ENCODE measurements around the gene UTS2R.

Gene UTS2R

DNA sequence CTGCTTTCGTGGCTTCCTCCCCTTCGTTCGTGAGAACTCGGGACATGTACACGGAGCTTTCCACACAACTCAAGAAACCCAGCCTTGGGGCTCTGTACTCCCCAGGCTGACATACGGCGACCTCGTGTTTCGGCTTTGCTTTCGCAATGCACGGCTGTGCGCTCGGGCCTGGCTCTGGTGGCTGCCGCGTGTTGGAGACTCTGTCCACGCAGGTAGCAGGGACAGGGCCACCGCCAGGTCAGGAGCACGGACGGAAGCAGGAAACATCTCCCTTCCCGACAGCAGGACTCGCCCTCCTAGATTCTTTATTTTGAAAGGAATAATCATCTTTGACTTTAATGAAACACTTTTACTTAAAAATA, 17.3 kb downstream of the UTS2R start:
- Histone ChIP-seq H3K9ac (ENCODE audit: low read depth, low read length) (no peak overlapping the region), H3K4me1 (ENCODE audit: insufficient read depth, low read length) (no peaks in the 10 kb centered on the region), H3K27me3 (ENCODE audit: insufficient read depth, low read length, poor library complexity) (no peaks in the 10 kb centered on the region), H3K79me2 (ENCODE audit: insufficient read depth, low read length) (no peaks in the 10 kb centered on the region), H4K20me1 (ENCODE audit: insufficient read depth, low read length) (no peaks in the 10 kb centered on the region), H3K4me2 (ENCODE audit: insufficient read depth, low read length) (no peak overlapping the region), H3K36me3 (ENCODE audit: insufficient read depth, low read length) (peaks cover 22% of the 10 kb centered on the region), H3K27ac (ENCODE audit: low read length) (no peak overlapping the region), H2AFZ (ENCODE audit: low read depth, low read length) (no peak overlapping the region), H3K4me3 (ENCODE audit: low read depth in 1 of 2, low read length in 2 of 2) (no peak overlapping the region), H3K9me3 (ENCODE audit: insufficient read depth, low read length, severe bottlenecking) (no peaks in the 10 kb centered on the region)
- TF ChIP-seq, protein P1, sequence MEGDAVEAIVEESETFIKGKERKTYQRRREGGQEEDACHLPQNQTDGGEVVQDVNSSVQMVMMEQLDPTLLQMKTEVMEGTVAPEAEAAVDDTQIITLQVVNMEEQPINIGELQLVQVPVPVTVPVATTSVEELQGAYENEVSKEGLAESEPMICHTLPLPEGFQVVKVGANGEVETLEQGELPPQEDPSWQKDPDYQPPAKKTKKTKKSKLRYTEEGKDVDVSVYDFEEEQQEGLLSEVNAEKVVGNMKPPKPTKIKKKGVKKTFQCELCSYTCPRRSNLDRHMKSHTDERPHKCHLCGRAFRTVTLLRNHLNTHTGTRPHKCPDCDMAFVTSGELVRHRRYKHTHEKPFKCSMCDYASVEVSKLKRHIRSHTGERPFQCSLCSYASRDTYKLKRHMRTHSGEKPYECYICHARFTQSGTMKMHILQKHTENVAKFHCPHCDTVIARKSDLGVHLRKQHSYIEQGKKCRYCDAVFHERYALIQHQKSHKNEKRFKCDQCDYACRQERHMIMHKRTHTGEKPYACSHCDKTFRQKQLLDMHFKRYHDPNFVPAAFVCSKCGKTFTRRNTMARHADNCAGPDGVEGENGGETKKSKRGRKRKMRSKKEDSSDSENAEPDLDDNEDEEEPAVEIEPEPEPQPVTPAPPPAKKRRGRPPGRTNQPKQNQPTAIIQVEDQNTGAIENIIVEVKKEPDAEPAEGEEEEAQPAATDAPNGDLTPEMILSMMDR (IDR thresholded peaks at IDR 0.05; ENCODE audit: borderline replicate concordance, extremely low read depth, low read length, poor library complexity, severe bottlenecking): no peak
- no peak for TF ChIP-seq EZH2 (IDR thresholded peaks at IDR 0.05; ENCODE audit: borderline replicate concordance, low read depth, low read length, severe bottlenecking)
- DNase-seq (no peak), ATAC-seq (ENCODE audit: insufficient read depth, low read depth) (no peak)

DNA sequence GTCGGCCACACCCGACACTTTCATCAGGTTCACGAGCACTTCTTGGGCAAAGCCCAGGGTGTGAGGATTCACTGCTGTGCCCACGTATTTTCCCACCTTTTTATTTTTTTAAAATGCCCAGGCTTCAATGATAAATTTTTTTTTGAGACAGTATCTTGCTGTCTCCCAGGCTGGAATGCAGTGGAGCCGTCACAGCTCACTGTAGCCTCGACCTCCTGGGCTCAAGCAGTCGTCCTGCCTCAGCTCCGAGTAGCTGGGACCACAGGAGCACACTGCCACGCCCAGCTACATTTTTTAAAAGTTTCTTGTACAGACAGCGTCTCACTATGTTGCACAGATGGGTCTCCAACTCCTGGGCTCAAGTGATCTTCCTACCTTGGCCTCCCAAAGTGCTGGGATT, 17.8 kb downstream of the UTS2R start:
- Histone ChIP-seq H3K36me3 (ENCODE audit: insufficient read depth, low read length) (peaks cover 25% of the 10 kb centered on the region), H3K27ac (ENCODE audit: low read length) (no peak overlapping the region), H3K9ac (ENCODE audit: low read depth, low read length) (no peak overlapping the region), H3K4me3 (ENCODE audit: low read depth in 1 of 2, low read length in 2 of 2) (no peak overlapping the region), H3K4me2 (ENCODE audit: insufficient read depth, low read length) (no peak overlapping the region), H4K20me1 (ENCODE audit: insufficient read depth, low read length) (no peaks in the 10 kb centered on the region), H3K4me1 (ENCODE audit: insufficient read depth, low read length) (no peaks in the 10 kb centered on the region), H2AFZ (ENCODE audit: low read depth, low read length) (no peak overlapping the region), H3K9me3 (ENCODE audit: insufficient read depth, low read length, severe bottlenecking) (no peaks in the 10 kb centered on the region), H3K79me2 (ENCODE audit: insufficient read depth, low read length) (no peaks in the 10 kb centered on the region), H3K27me3 (ENCODE audit: insufficient read depth, low read length, poor library complexity) (no peaks in the 10 kb centered on the region)
- TF ChIP-seq, protein P1 (IDR thresholded peaks at IDR 0.05; ENCODE audit: borderline replicate concordance, extremely low read depth, low read length, poor library complexity, severe bottlenecking): no peak
- no peak for TF ChIP-seq EZH2 (IDR thresholded peaks at IDR 0.05; ENCODE audit: borderline replicate concordance, low read depth, low read length, severe bottlenecking)
- ATAC-seq (ENCODE audit: insufficient read depth, low read depth): no peak
- DNase-seq: no peak

DNA sequence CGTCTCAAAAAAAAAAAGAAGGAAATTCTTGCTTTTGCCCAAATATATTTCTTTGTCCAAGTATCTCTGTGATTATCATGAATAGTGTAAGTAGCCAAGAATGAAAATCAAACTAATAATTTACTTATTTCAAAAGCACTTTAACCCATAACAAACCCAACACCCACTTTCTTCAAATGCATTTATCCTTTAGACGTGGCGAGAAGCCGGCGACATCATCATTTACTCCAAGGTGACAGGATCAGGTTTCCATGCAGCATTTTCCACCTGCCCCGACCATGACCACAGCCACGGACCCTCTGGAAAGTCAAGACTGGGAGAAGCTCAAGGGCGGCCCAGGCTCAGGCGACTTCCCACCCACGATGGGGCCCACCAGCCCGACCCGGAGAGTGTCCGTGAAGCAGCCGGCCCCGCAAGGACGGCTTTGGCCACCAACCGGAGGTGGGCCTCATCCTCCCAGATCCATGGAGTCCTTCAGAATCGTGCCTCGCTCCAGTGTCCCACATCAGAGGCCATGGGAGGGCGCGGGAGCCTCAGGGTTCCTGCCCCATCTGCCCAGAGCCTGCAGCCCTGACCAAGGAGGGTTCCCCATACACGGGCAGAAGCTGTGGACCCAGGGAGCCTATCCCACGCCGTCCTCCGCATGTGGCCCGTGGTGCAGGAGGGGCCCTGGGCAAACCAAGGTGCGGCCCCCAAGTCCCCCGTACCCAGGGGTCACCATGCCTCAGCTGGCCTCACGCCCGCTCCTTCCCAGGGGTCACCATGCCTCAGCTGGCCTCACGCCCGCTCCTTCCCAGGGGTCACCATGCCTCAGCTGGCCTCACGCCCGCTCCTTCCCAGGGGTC, 18.7 kb downstream of the UTS2R start:
- DNase-seq: no peak
- H3K27ac ChIP-seq (ENCODE audit: low read length): no peak overlapping the region
- TF ChIP-seq, protein P1 (IDR thresholded peaks at IDR 0.05; ENCODE audit: borderline replicate concordance, extremely low read depth, low read length, poor library complexity, severe bottlenecking): no peak
- TF ChIP-seq EZH2 (IDR thresholded peaks at IDR 0.05; ENCODE audit: borderline replicate concordance, low read depth, low read length, severe bottlenecking): no peak
- no peak for ATAC-seq (ENCODE audit: insufficient read depth, low read depth)
- H3K79me2 ChIP-seq (ENCODE audit: insufficient read depth, low read length): no peaks in the 10 kb centered on the region
- H2AFZ ChIP-seq (ENCODE audit: low read depth, low read length): no peak overlapping the region
- H3K4me1 ChIP-seq (ENCODE audit: insufficient read depth, low read length): no peaks in the 10 kb centered on the region
- no peak overlapping the region for H3K4me2 ChIP-seq (ENCODE audit: insufficient read depth, low read length)
- no peak overlapping the region for H3K9ac ChIP-seq (ENCODE audit: low read depth, low read length)
- H3K27me3 ChIP-seq (ENCODE audit: insufficient read depth, low read length, poor library complexity): no peaks in the 10 kb centered on the region
- H3K36me3 ChIP-seq (ENCODE audit: insufficient read depth, low read length): peaks cover 25% of the 10 kb centered on the region
- H4K20me1 ChIP-seq (ENCODE audit: insufficient read depth, low read length): no peaks in the 10 kb centered on the region
- H3K9me3 ChIP-seq (ENCODE audit: insufficient read depth, low read length, severe bottlenecking): no peaks in the 10 kb centered on the region
- no peak overlapping the region for H3K4me3 ChIP-seq (ENCODE audit: low read depth in 1 of 2, low read length in 2 of 2)

All from DND-41 (cell line).